ENCODE measurements around the gene OAS2.

OAS2 gene

GRCh38 chr12:113056631-113057488, 78.5 kb downstream of the OAS2 start, which contains the start of gene DTX1:
TSS of gene DTX1 (plus strand) at chr12:113056730. CDS start at chr12:113058193, 1,463 bp downstream.
- peak in 40 of 58 donors; percentile 9 to 71 (median 37) for DNase-seq

GRCh38 chr12:113057565-113058485, 79.5 kb downstream of the OAS2 start:
- peak in 2 of 58 donors; percentile 50 to 52 for DNase-seq

GRCh38 chr12:113058553-113058952, 80.2 kb downstream of the OAS2 start:
- DNase-seq: no peak

- no peak for DNase-seq
Observed at GRCh38 chr12:113059071-113059595, 80.8 kb downstream of the OAS2 start.

GRCh38 chr12:113060336-113060960, 82.1 kb downstream of the OAS2 start:
- DNase-seq: no peak

GRCh38 chr12:113061061-113061694, 82.9 kb downstream of the OAS2 start:
- peak in 3 of 58 donors; percentile 4 to 30 (median 4) for DNase-seq
